ENCODE measurements around the gene IARS2.

IARS2 gene

GRCh38 chr1:220129479-220130210 is 35.7 kb downstream of the IARS2 start:
- Histone ChIP-seq H3K4me3 (ENCODE audit: low read length) (no peak overlapping the region), H3K4me1 (ENCODE audit: low read length) (no peaks in the 10 kb centered on the region), H4K20me1 (ENCODE audit: insufficient read depth, low read length) (no peaks in the 10 kb centered on the region), H3K9ac (ENCODE audit: low read length) (no peak overlapping the region), H3K4me2 (ENCODE audit: low read depth, low read length) (no peak overlapping the region), H3K79me2 (ENCODE audit: low read length) (no peaks in the 10 kb centered on the region), H3K36me3 (replicated peaks; ENCODE audit: insufficient read depth, low read length) (0 out of 2 replicates have a peak, but pooled peaks cover 3% of the 10 kb centered on the region), H2AFZ (ENCODE audit: low read length) (no peak overlapping the region), H3K9me3 (replicated peaks; ENCODE audit: insufficient read depth, low read length) (no peaks in the 10 kb centered on the region), H3K27ac (ENCODE audit: low read length) (no peak overlapping the region), H3K9me2 (replicated peaks; ENCODE audit: insufficient read depth, low read length) (no peaks in the 10 kb centered on the region), H3K27me3 (replicated peaks; ENCODE audit: insufficient read depth, low read length) (no peaks in the 10 kb centered on the region), H3F3A (ENCODE audit: insufficient read depth, low read length) (no peaks in the 10 kb centered on the region)
- DNase-seq, result no peak
- TF ChIP-seq CTCF (IDR thresholded peaks at IDR 0.05; ENCODE audit: low read length) (no peak), EZH2 (optimal IDR thresholded peaks at IDR 0.05; ENCODE audit: low read depth, low read length) (no peak)

GRCh38 chr1:220135755-220136154 is 41.8 kb downstream of the IARS2 start:
- no peak overlapping the region for H2AFZ ChIP-seq (ENCODE audit: low read length)
- H3K4me1 ChIP-seq (ENCODE audit: low read length), result no peaks in the 10 kb centered on the region
- no peaks in the 10 kb centered on the region for H3K27me3 ChIP-seq (replicated peaks; ENCODE audit: insufficient read depth, low read length)
- H3F3A ChIP-seq (ENCODE audit: insufficient read depth, low read length), result no peaks in the 10 kb centered on the region
- H3K27ac ChIP-seq (ENCODE audit: low read length), result no peak overlapping the region
- TF ChIP-seq CTCF (IDR thresholded peaks at IDR 0.05; ENCODE audit: low read length) (no peak), EZH2 (optimal IDR thresholded peaks at IDR 0.05; ENCODE audit: low read depth, low read length) (no peak), EZH2phosphoT487 (IDR thresholded peaks at IDR 0.05; ENCODE audit: low read length) (no peak)
- no peak overlapping the region for H3K4me3 ChIP-seq (ENCODE audit: low read length)
- H3K9ac ChIP-seq (ENCODE audit: low read length), result no peak overlapping the region
- no peaks in the 10 kb centered on the region for H3K9me2 ChIP-seq (replicated peaks; ENCODE audit: insufficient read depth, low read length)
- no peaks in the 10 kb centered on the region for H3K79me2 ChIP-seq (ENCODE audit: low read length)
- no peaks in the 10 kb centered on the region for H3K36me3 ChIP-seq (replicated peaks; ENCODE audit: insufficient read depth, low read length)
- no peak overlapping the region for H3K4me2 ChIP-seq (ENCODE audit: low read depth, low read length)
- H3K9me3 ChIP-seq (replicated peaks; ENCODE audit: insufficient read depth, low read length), result no peaks in the 10 kb centered on the region
- H4K20me1 ChIP-seq (ENCODE audit: insufficient read depth, low read length), result no peaks in the 10 kb centered on the region
- no peak for DNase-seq

GRCh38 chr1:220137019-220137786 is 43.3 kb downstream of the IARS2 start:
- Histone ChIP-seq H3K27ac (ENCODE audit: low read length) (no peak overlapping the region), H3K4me1 (ENCODE audit: low read length) (no peaks in the 10 kb centered on the region), H3K9me3 (replicated peaks; ENCODE audit: insufficient read depth, low read length) (no peaks in the 10 kb centered on the region), H3K79me2 (ENCODE audit: low read length) (no peaks in the 10 kb centered on the region), H3K9me2 (replicated peaks; ENCODE audit: insufficient read depth, low read length) (no peaks in the 10 kb centered on the region), H3K36me3 (replicated peaks; ENCODE audit: insufficient read depth, low read length) (no peaks in the 10 kb centered on the region), H3K4me2 (ENCODE audit: low read depth, low read length) (no peak overlapping the region), H3K9ac (ENCODE audit: low read length) (no peak overlapping the region), H2AFZ (ENCODE audit: low read length) (no peak overlapping the region), H3F3A (ENCODE audit: insufficient read depth, low read length) (no peaks in the 10 kb centered on the region), H4K20me1 (ENCODE audit: insufficient read depth, low read length) (no peaks in the 10 kb centered on the region), H3K4me3 (ENCODE audit: low read length) (no peak overlapping the region), H3K27me3 (replicated peaks; ENCODE audit: insufficient read depth, low read length) (no peaks in the 10 kb centered on the region)
- no peak for TF ChIP-seq CTCF (IDR thresholded peaks at IDR 0.05; ENCODE audit: low read length)
- no peak for TF ChIP-seq EZH2phosphoT487 (IDR thresholded peaks at IDR 0.05; ENCODE audit: low read length)
- no peak for TF ChIP-seq EZH2 (optimal IDR thresholded peaks at IDR 0.05; ENCODE audit: low read depth, low read length)
- DNase-seq, result no peak

Measured in MM.1S (cell line).